GM12878 (cell line): ENCODE data around the gene HCFC2. TPM values are rescaled to one million over a fixed set of nuclear protein-coding genes. Genes with fewer than 3 reads are reported as not detected.

ENCODE experiments used
- ATAC-seq: fragments of 200-7000 bp; cut with Tn5 transposase; 3 replicates; pipeline ENCODE4 v1.9.1; 2020; ENCODE audit warnings: mild to moderate bottlenecking, moderate library complexity
- BruUV-seq: library from RNA; stranded (reverse); fragments of 400-500 nt; replicated peaks from 2 replicates; lab custom pipeline; 2021; lab: Mats Ljungman, UMichigan
- CTCF ChIA-PET: fragments of 300-600 bp; sonication (Branson Sonifier 250); formaldehyde crosslinking; extraction: SDS; loops from one replicate; lab custom pipeline; 2021; ENCODE audit warnings: inconsistent platforms; lab: Yijun Ruan, JAX
- POLR2A ChIA-PET: fragments of 350-600 bp; formaldehyde crosslinking; extraction: SDS; loops from one replicate; lab custom pipeline; 2021; ENCODE audit warnings: inconsistent platforms; lab: Charles Lee
- RAD21 ChIA-PET: fragments of 300-600 bp; sonication (Branson Sonifier 250); formaldehyde crosslinking; loops from one replicate; lab custom pipeline; 2023; ENCODE audit warnings: antibody characterized with exemption; ENCODE audit not compliant: unreplicated experiment; lab: Charles Lee
- SMC1A ChIA-PET: fragments of 300-600 bp; sonication (Branson Sonifier 250); formaldehyde crosslinking; loops from one replicate; lab custom pipeline; 2023; ENCODE audit not compliant: unreplicated experiment, uncharacterized antibody; lab: Charles Lee
- DNase-seq: peaks from one replicate; pipeline ENCODE4 v3.0.0-alpha.2; 2011; ENCODE audit warnings: low read depth, low spot score
- FAIRE-seq: peaks from 3 replicates; lab custom pipeline; 2011; peaks lifted over from hg19 to GRCh38; lab: Jason Lieb, UNC
- H2AFZ ChIP-seq: 2 replicates; pipeline ENCODE4 v1.6.0; 2011; ENCODE audit warnings: low read depth, low read length, control low read depth; ENCODE audit not compliant: control insufficient read depth
- H3K27ac ChIP-seq: 2 replicates; pipeline ENCODE4 v1.5.1; 2011; ENCODE audit warnings: control low read depth; ENCODE audit not compliant: control insufficient read depth, insufficient read depth
- H3K27me3 ChIP-seq, 2 experiments: replicated peaks in 1 of 2; 2 replicates each; pipeline versions ENCODE4 v1.6.0 to v1.6.1; 2011; ENCODE audit warnings: low read length in 1 of 2; ENCODE audit not compliant: control insufficient read depth in 2 of 2, insufficient read depth in 2 of 2
- H3K36me3 ChIP-seq, 2 experiments: 2 replicates each; pipeline ENCODE4 v1.5.1; 2011; ENCODE audit warnings: low read length in 1 of 2; ENCODE audit not compliant: control insufficient read depth in 2 of 2, insufficient read depth in 2 of 2
- H3K4me1 ChIP-seq: 2 replicates; pipeline ENCODE4 v1.6.1; 2011; ENCODE audit warnings: mild to moderate bottlenecking, low read length, moderate library complexity, mixed read lengths; ENCODE audit not compliant: control insufficient read depth, insufficient read depth
- H3K4me2 ChIP-seq: 2 replicates; pipeline ENCODE4 v1.6.0; 2011; ENCODE audit warnings: control low read depth; ENCODE audit not compliant: control insufficient read depth, insufficient read depth
- H3K4me3 ChIP-seq: fragments of 200-600 bp; sonication (generic); 2 replicates; pipeline ENCODE4 v1.5.1; 2016
- H3K79me2 ChIP-seq: 2 replicates; pipeline ENCODE4 v1.6.0; 2011; ENCODE audit warnings: low read length; ENCODE audit not compliant: control insufficient read depth, insufficient read depth
- H3K9ac ChIP-seq: 2 replicates; pipeline ENCODE4 v1.8.0; 2011; ENCODE audit warnings: low read length, control low read depth, mixed read lengths; ENCODE audit not compliant: control insufficient read depth, insufficient read depth
- H3K9me3 ChIP-seq: replicated peaks from 3 replicates; pipeline ENCODE4 v1.5.1; 2011; ENCODE audit warnings: mild to moderate bottlenecking, low read length; ENCODE audit not compliant: control insufficient read depth, insufficient read depth
- H4K20me1 ChIP-seq: 2 replicates; pipeline ENCODE4 v1.6.0; 2011; ENCODE audit not compliant: control insufficient read depth, insufficient read depth
- ATF3 ChIP-seq: IDR thresholded peaks from 2 replicates; pipeline ENCODE4 v1.6.1; 2011; ENCODE audit warnings: low read depth, mild to moderate bottlenecking, low read length, moderate library complexity, borderline replicate concordance; ENCODE audit errors: extremely low read depth
- CEBPB ChIP-seq, 2 experiments: fragments of 150-350 bp in 1 of 2; IDR thresholded peaks; 2 replicates each; pipeline ENCODE4 v1.6.1; 2012 to 2014; ENCODE audit warnings: low read depth in 2 of 2, low read length in 2 of 2, borderline replicate concordance in 1 of 2, inconsistent platforms in 1 of 2
- CTCF ChIP-seq, 3 experiments: IDR thresholded peaks in 2 of 3; conservative IDR thresholded peaks in 1 of 3; 2 replicates each; pipeline ENCODE4 v1.5.1; 2011; ENCODE audit warnings: low read depth in 3 of 3, low read length in 3 of 3, mild to moderate bottlenecking in 3 of 3, control low read depth in 2 of 3, moderate library complexity in 2 of 3, inconsistent platforms in 1 of 3, mixed read lengths in 1 of 3; ENCODE audit not compliant: control insufficient read depth in 2 of 3, insufficient read depth in 1 of 3; ENCODE audit errors: extremely low read depth in 1 of 3
- EZH2 ChIP-seq: IDR thresholded peaks from 2 replicates; pipeline ENCODE4 v1.6.1; 2012; ENCODE audit warnings: low read depth, mild to moderate bottlenecking, control low read depth, inconsistent platforms, low read length, borderline replicate concordance; ENCODE audit not compliant: control insufficient read depth
- PAX5 ChIP-seq: IDR thresholded peaks from 2 replicates; pipeline ENCODE4 v1.6.1; 2011; ENCODE audit warnings: low read depth, low read length, borderline replicate concordance
- RAD21 ChIP-seq: IDR thresholded peaks from 2 replicates; pipeline ENCODE4 v1.6.1; 2011; ENCODE audit warnings: mild to moderate bottlenecking, low read depth, low read length, moderate library complexity; ENCODE audit not compliant: insufficient read depth
- SRF ChIP-seq, 2 experiments: IDR thresholded peaks; 2 replicates each; pipeline ENCODE4 v1.6.1; 2011; ENCODE audit warnings: low read depth in 2 of 2, low read length in 2 of 2, mild to moderate bottlenecking in 1 of 2, moderate library complexity in 1 of 2
- WGBS: methylation state at CpG from one replicate; pipeline ENCODE4 v1.1.6; 2016; ENCODE audit warnings: low lambda C conversion rate; ENCODE audit not compliant: insufficient replicate concordance, insufficient coverage; ENCODE audit errors: missing lambda C conversion rate; 5-methylcytosine and 5-hydroxymethylcytosine counted together
- in situ Hi-C: fragments of 300-500 bp; cut with MboI; formaldehyde crosslinking; loops from 9 replicates; pipeline ENCODE4 v1.14.3; 2018; ENCODE audit warnings: mixed read lengths
- intact Hi-C: fragments of 100-400 bp; cut with micrococcal nuclease; formaldehyde crosslinking; loops from one replicate; pipeline ENCODE4 v1.14.2; 2022; ENCODE audit not compliant: unreplicated experiment
- polyA plus RNA-seq, 11 experiments: library from polyadenylated mRNA; depleted of rRNA in 4 of 11; unstranded in 6 of 11; stranded (reverse) in 5 of 11; fragments of >200 nt; fragmentation: Nextera tagmentation in 4 of 11; fragmentation: Illumina TruSeq in 1 of 11; extraction: Ambion mirVana in 4 of 11; extraction: Trizol in 1 of 11; gene quantifications; 1 replicate in 1 of 11; 2 replicates in 10 of 11; pipeline versions ENCODE4 v1.2.1 to v1.2.3, GENCODE V29; 2011 to 2016; ENCODE audit warnings: inconsistent platforms in 2 of 11, missing spikeins in 2 of 11, low read depth in 1 of 11
- total RNA-seq, 4 experiments: library from RNA; depleted of rRNA in 3 of 4; stranded (reverse); fragments of >200 nt in 3 of 4; fragmentation: Illumina TruSeq in 1 of 4; extraction: Trizol in 1 of 4; gene quantifications; 2 replicates each; pipeline versions ENCODE4 v1.2.1 to v1.2.3, GENCODE V29; 2013 to 2021

HCFC2 gene
- total and polyA plus RNA-seq, 10 of the 15 experiments (the other 5 are each of a cell fraction or from before 2014, with no cell fraction given), result 1.8 to 14.2 (median 9.3) TPM

GRCh38 chr12:104048811-104049210, 15.5 kb upstream of the HCFC2 start:
- H3K27ac ChIP-seq, result no peak overlapping the region
- H3K4me2 ChIP-seq, result no peak overlapping the region
- CTCF ChIA-PET, result no interaction called here
- H3K4me3 ChIP-seq, result no peak overlapping the region
- TF ChIP-seq ATF3 (no peak), SRF (IDR thresholded peaks at IDR 0.05; ENCODE audit: low read depth in 2 of 2, low read length in 2 of 2) (no peak), RAD21 (no peak), CTCF (IDR thresholded peaks at IDR 0.05 in 2 of 3, conservative IDR thresholded peaks at IDR 0.05 in 1 of 3; ENCODE audit: control insufficient read depth in 2 of 3, extremely low read depth in 1 of 3, insufficient read depth in 1 of 3, low read depth in 3 of 3, low read length in 3 of 3) (no peak), EZH2 (no peak), PAX5 (no peak), CEBPB (IDR thresholded peaks at IDR 0.05; ENCODE audit: borderline replicate concordance in 1 of 2, low read depth in 2 of 2, low read length in 2 of 2) (no peak)
- FAIRE-seq (no peak), ATAC-seq (no peak), DNase-seq (no peak)
- RAD21 ChIA-PET, result no interaction called here
- H3K79me2 ChIP-seq, result no peaks in the 10 kb centered on the region
- POLR2A ChIA-PET, result no interaction called here
- no peaks in the 10 kb centered on the region for H3K4me1 ChIP-seq
- no peaks in the 10 kb centered on the region for H4K20me1 ChIP-seq
- no peaks in the 10 kb centered on the region for H3K9me3 ChIP-seq
- in situ Hi-C loops (no loop called here), intact Hi-C loops (no loop called here)
- no peaks in the 10 kb centered on the region for H3K36me3 ChIP-seq
- no TSS peak for BruUV-seq
- WGBS, result 80% methylated on average over 3 of the region's 3 CpGs
- no peak overlapping the region for H2AFZ ChIP-seq
- SMC1A ChIA-PET, result no interaction called here
- H3K27me3 ChIP-seq, result peaks cover 0 to 4% of the 10 kb centered on the region in 2 experiments; a peak in 3 of 4 replicates
- H3K9ac ChIP-seq, result no peak overlapping the region
